Mesenchymal stem cell (in vitro differentiated cells and primary cell): Measurements from ENCODE around the gene PDZD2.

Experiments
- DNase-seq: peaks from one replicate; pipeline ENCODE4 v3.0.0-alpha.2; 2013
- H2AFZ ChIP-seq: one replicate; pipeline ENCODE4 v1.6.1; 2013; ENCODE audit warnings: low read depth, mild to moderate bottlenecking, control low read depth, inconsistent platforms, low read length, moderate library complexity
- H2AK5ac ChIP-seq: 2 replicates; pipeline ENCODE4 v1.6.1; 2013; ENCODE audit warnings: low read length, moderate library complexity, mild to moderate bottlenecking, inconsistent platforms; ENCODE audit not compliant: severe bottlenecking
- H2BK120ac ChIP-seq: one replicate; pipeline ENCODE4 v1.6.1; 2013; ENCODE audit warnings: low read depth, mild to moderate bottlenecking, inconsistent platforms, low read length, moderate library complexity
- H2BK12ac ChIP-seq, 2 experiments: one replicate each; pipeline ENCODE4 v1.6.1; 2013; ENCODE audit warnings: inconsistent platforms in 2 of 2, low read length in 2 of 2, mild to moderate bottlenecking in 2 of 2, moderate library complexity in 2 of 2, control low read depth in 1 of 2
- H2BK15ac ChIP-seq: one replicate; pipeline ENCODE4 v1.6.1; 2013; ENCODE audit warnings: mild to moderate bottlenecking, low read depth, inconsistent platforms; ENCODE audit not compliant: poor library complexity, severe bottlenecking
- H2BK5ac ChIP-seq: 2 replicates; pipeline ENCODE4 v1.6.1; 2013; ENCODE audit warnings: low read depth, mild to moderate bottlenecking, low read length, control low read depth, inconsistent platforms; ENCODE audit not compliant: poor library complexity, severe bottlenecking
- H3K14ac ChIP-seq, 2 experiments: one replicate each; pipeline ENCODE4 v1.6.1; 2013; ENCODE audit warnings: inconsistent platforms in 2 of 2, low read length in 2 of 2, control low read depth in 1 of 2, mild to moderate bottlenecking in 1 of 2, moderate library complexity in 1 of 2
- H3K18ac ChIP-seq, 2 experiments: one replicate each; pipeline ENCODE4 v1.6.1; 2013; ENCODE audit warnings: inconsistent platforms in 2 of 2, low read length in 2 of 2, control low read depth in 1 of 2, low read depth in 1 of 2, mild to moderate bottlenecking in 1 of 2
- H3K23ac ChIP-seq, 2 experiments: one replicate each; pipeline ENCODE4 v1.6.1; 2013; ENCODE audit warnings: inconsistent platforms in 2 of 2, low read length in 2 of 2, mild to moderate bottlenecking in 2 of 2, moderate library complexity in 2 of 2, control low read depth in 1 of 2
- H3K27ac ChIP-seq: 2 replicates; pipeline ENCODE4 v1.5.1; 2013; ENCODE audit warnings: mild to moderate bottlenecking, moderate library complexity, low read length, control low read depth, inconsistent platforms; ENCODE audit not compliant: poor library complexity, severe bottlenecking
- H3K27me3 ChIP-seq, 2 experiments: 2 replicates each; pipeline versions ENCODE4 v1.6.1 to v1.7.0; 2013; ENCODE audit warnings: low read length in 2 of 2, mild to moderate bottlenecking in 2 of 2, moderate library complexity in 2 of 2, control low read depth in 1 of 2, inconsistent platforms in 1 of 2; ENCODE audit not compliant: control insufficient read depth in 1 of 2, insufficient read depth in 1 of 2
- H3K36me3 ChIP-seq, 2 experiments: 2 replicates each; pipeline versions ENCODE4 v1.6.1 to v1.7.0; 2013; ENCODE audit warnings: low read length in 2 of 2, control low read depth in 1 of 2, inconsistent platforms in 1 of 2, low read depth in 1 of 2, mild to moderate bottlenecking in 1 of 2; ENCODE audit not compliant: insufficient read depth in 2 of 2, control insufficient read depth in 1 of 2
- H3K4ac ChIP-seq, 2 experiments: one replicate each; pipeline ENCODE4 v1.6.1; 2013; ENCODE audit warnings: inconsistent platforms in 2 of 2, low read length in 2 of 2, mild to moderate bottlenecking in 2 of 2, moderate library complexity in 2 of 2, control low read depth in 1 of 2, low read depth in 1 of 2
- H3K4me1 ChIP-seq: 2 replicates; pipeline ENCODE4 v1.6.1; 2013; ENCODE audit warnings: low read depth, low read length, control low read depth; ENCODE audit not compliant: control insufficient read depth, insufficient read depth
- H3K4me2 ChIP-seq: 2 replicates; pipeline ENCODE4 v1.6.1; 2013; ENCODE audit warnings: low read length, mild to moderate bottlenecking, inconsistent platforms; ENCODE audit not compliant: poor library complexity, severe bottlenecking
- H3K4me3 ChIP-seq, 2 experiments: 2 replicates each; pipeline versions ENCODE4 v1.5.1 to v1.7.0; 2013; ENCODE audit warnings: low read length in 2 of 2, mild to moderate bottlenecking in 2 of 2, control low read depth in 1 of 2, low read depth in 1 of 2; ENCODE audit not compliant: insufficient read depth in 1 of 2
- H3K79me1 ChIP-seq: replicated peaks from 2 replicates; pipeline ENCODE4 v1.6.1; 2013; ENCODE audit warnings: mild to moderate bottlenecking, control low read depth, low read length, inconsistent platforms; ENCODE audit not compliant: poor library complexity, severe bottlenecking
- H3K9ac ChIP-seq: 2 replicates; pipeline ENCODE4 v1.7.0; 2013; ENCODE audit warnings: mild to moderate bottlenecking, low read length, moderate library complexity
- H3K9me3 ChIP-seq: 2 replicates; pipeline ENCODE4 v1.7.0; 2013; ENCODE audit warnings: mild to moderate bottlenecking, low read length; ENCODE audit not compliant: control insufficient read depth
- H4K8ac ChIP-seq: one replicate; pipeline ENCODE4 v1.6.1; 2013; ENCODE audit warnings: inconsistent platforms, mild to moderate bottlenecking, low read length, moderate library complexity
- H4K91ac ChIP-seq: one replicate; pipeline ENCODE4 v1.6.1; 2013; ENCODE audit warnings: mild to moderate bottlenecking, low read length, inconsistent platforms
- WGBS: methylation state at CpG from one replicate; pipeline ENCODE4 v1.1.7; 2013; ENCODE audit warnings: mixed read lengths; 5-methylcytosine and 5-hydroxymethylcytosine counted together

Gene PDZD2

GRCh38 chr5:32131604-32132003 lies 492.7 kb downstream of the PDZD2 start:
- H3K36me3 ChIP-seq: peaks cover 21 to 55% of the 10 kb centered on the region in 2 experiments
- DNase-seq: no peak
- WGBS: no CpG with 5 or more reads among the region's 1 CpG
- no peaks in the 10 kb centered on the region for H3K27me3 ChIP-seq
- no peak overlapping the region for H4K8ac ChIP-seq
- no peak overlapping the region for H4K91ac ChIP-seq
- H2BK15ac ChIP-seq: no peak overlapping the region
- H3K4me2 ChIP-seq: no peak overlapping the region
- no peak overlapping the region for H3K14ac ChIP-seq
- no peak overlapping the region for H2BK120ac ChIP-seq
- no peak overlapping the region for H3K23ac ChIP-seq
- no peak overlapping the region for H3K27ac ChIP-seq
- H3K79me1 ChIP-seq: peaks cover 14% of the 10 kb centered on the region
- H3K4me3 ChIP-seq: no peak overlapping the region
- no peak overlapping the region for H3K9ac ChIP-seq
- H3K4ac ChIP-seq: no peak overlapping the region
- H3K9me3 ChIP-seq: no peaks in the 10 kb centered on the region
- H2BK5ac ChIP-seq: no peak overlapping the region
- H2BK12ac ChIP-seq: no peak overlapping the region
- H3K18ac ChIP-seq: no peak overlapping the region
- H3K4me1 ChIP-seq: peaks cover 2% of the 10 kb centered on the region
- no peak overlapping the region for H2AFZ ChIP-seq
- no peak overlapping the region for H2AK5ac ChIP-seq

DNA sequence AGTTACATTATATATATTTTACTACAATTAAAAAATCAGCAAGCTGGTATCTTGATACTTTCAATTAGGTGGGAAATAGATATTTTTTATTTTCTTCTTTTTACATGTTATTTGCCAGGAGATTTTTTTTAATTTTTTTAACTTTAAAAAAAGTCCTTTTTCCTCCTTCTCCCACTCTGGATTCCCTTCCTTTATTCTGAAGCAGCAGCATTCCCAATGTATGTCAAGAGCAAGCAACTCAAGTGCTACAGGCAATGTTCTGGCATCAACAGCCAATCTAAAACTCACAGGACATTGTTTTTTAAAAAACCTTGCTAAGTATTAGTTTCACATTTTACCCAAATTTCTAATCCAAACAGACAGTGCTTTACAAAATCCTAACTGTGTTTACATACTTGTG lies 493.8 kb downstream of the PDZD2 start:
- Histone ChIP-seq H3K9me3 (no peaks in the 10 kb centered on the region), H3K36me3 (peaks cover 20 to 53% of the 10 kb centered on the region in 2 experiments), H3K4me2 (no peak overlapping the region), H3K23ac (no peak overlapping the region), H2BK120ac (no peak overlapping the region), H2BK15ac (no peak overlapping the region), H4K8ac (no peak overlapping the region), H3K4ac (no peak overlapping the region), H4K91ac (no peak overlapping the region), H3K9ac (no peak overlapping the region), H2AFZ (no peak overlapping the region), H3K27me3 (no peaks in the 10 kb centered on the region), H2BK5ac (no peak overlapping the region), H3K18ac (no peak overlapping the region), H3K79me1 (peaks cover 16% of the 10 kb centered on the region), H3K27ac (no peak overlapping the region), H3K4me3 (no peak overlapping the region), H3K14ac (no peak overlapping the region), H3K4me1 (peaks cover under 1% of the 10 kb centered on the region), H2BK12ac (no peak overlapping the region), H2AK5ac (no peak overlapping the region)
- DNase-seq: no peak

- Histone ChIP-seq H3K23ac (no peak overlapping the region), H4K91ac (no peak overlapping the region), H3K4me3 (no peak overlapping the region), H3K4ac (no peak overlapping the region), H3K4me1 (no peaks in the 10 kb centered on the region), H4K8ac (no peak overlapping the region), H3K27ac (no peak overlapping the region), H3K18ac (no peak overlapping the region), H3K9me3 (no peaks in the 10 kb centered on the region), H3K14ac (no peak overlapping the region), H3K36me3 (peaks cover 14 to 55% of the 10 kb centered on the region in 2 experiments), H2BK15ac (no peak overlapping the region), H3K79me1 (peaks cover 15% of the 10 kb centered on the region), H3K4me2 (no peak overlapping the region), H3K27me3 (no peaks in the 10 kb centered on the region), H2AK5ac (no peak overlapping the region), H2BK5ac (no peak overlapping the region), H2BK120ac (no peak overlapping the region), H3K9ac (no peak overlapping the region), H2AFZ (no peak overlapping the region), H2BK12ac (no peak overlapping the region)
- WGBS: no CpG with 5 or more reads among the region's 1 CpG
- no peak for DNase-seq
Observed at GRCh38 chr5:32135086-32135485, 496.2 kb downstream of the PDZD2 start.

GRCh38 chr5:32136342-32136741 lies 497.4 kb downstream of the PDZD2 start:
- no peak overlapping the region for H3K18ac ChIP-seq
- 100% methylated on average over 2 of the region's 7 CpGs for WGBS
- H4K91ac ChIP-seq: no peak overlapping the region

More at GRCh38 chr5:32136342-32136741, 497.4 kb downstream of the PDZD2 start:
- no peak overlapping the region for H3K4me2 ChIP-seq
- no peaks in the 10 kb centered on the region for H3K4me1 ChIP-seq
- H3K79me1 ChIP-seq: peaks cover 15% of the 10 kb centered on the region
- H2BK15ac ChIP-seq: no peak overlapping the region
- H3K9ac ChIP-seq: no peak overlapping the region
- peaks cover 14 to 52% of the 10 kb centered on the region in 2 experiments for H3K36me3 ChIP-seq
- no peak overlapping the region for H3K4me3 ChIP-seq
- no peak overlapping the region for H3K14ac ChIP-seq
- H4K8ac ChIP-seq: no peak overlapping the region
- no peak overlapping the region for H2AK5ac ChIP-seq
- H2AFZ ChIP-seq: no peak overlapping the region
- H3K27ac ChIP-seq: no peak overlapping the region
- H2BK120ac ChIP-seq: no peak overlapping the region
- H3K27me3 ChIP-seq: no peaks in the 10 kb centered on the region
- H3K4ac ChIP-seq: no peak overlapping the region
- H2BK12ac ChIP-seq: no peak overlapping the region
- H3K9me3 ChIP-seq: no peaks in the 10 kb centered on the region
- no peak for DNase-seq
- no peak overlapping the region for H3K23ac ChIP-seq
- H2BK5ac ChIP-seq: no peak overlapping the region
